Fibroblast of pulmonary artery (primary cell): Measurements from ENCODE around the gene TMEM69.
"Not testable (repeated sequence)": the region's sequence is repeated elsewhere in the genome, so short reads cannot be mapped to it uniquely, and the experiment has no call there.

Experiments
- DNase-seq: peaks from one replicate; pipeline ENCODE4 v3.0.0-alpha.2; 2010; ENCODE audit warnings: low read depth
- H3K4me3 ChIP-seq: replicated peaks from 2 replicates; pipeline ENCODE4 v1.5.1; 2011; ENCODE audit warnings: low read depth, mild to moderate bottlenecking, control low read depth, low read length, moderate library complexity
- TF ChIP-seq, protein P1 (sequence below): IDR thresholded peaks from 2 replicates; pipeline ENCODE4 v1.5.1; 2011; ENCODE audit warnings: mild to moderate bottlenecking, control low read depth, low read length, inconsistent platforms; ENCODE audit errors: missing control alignments

TMEM69 gene

DNA sequence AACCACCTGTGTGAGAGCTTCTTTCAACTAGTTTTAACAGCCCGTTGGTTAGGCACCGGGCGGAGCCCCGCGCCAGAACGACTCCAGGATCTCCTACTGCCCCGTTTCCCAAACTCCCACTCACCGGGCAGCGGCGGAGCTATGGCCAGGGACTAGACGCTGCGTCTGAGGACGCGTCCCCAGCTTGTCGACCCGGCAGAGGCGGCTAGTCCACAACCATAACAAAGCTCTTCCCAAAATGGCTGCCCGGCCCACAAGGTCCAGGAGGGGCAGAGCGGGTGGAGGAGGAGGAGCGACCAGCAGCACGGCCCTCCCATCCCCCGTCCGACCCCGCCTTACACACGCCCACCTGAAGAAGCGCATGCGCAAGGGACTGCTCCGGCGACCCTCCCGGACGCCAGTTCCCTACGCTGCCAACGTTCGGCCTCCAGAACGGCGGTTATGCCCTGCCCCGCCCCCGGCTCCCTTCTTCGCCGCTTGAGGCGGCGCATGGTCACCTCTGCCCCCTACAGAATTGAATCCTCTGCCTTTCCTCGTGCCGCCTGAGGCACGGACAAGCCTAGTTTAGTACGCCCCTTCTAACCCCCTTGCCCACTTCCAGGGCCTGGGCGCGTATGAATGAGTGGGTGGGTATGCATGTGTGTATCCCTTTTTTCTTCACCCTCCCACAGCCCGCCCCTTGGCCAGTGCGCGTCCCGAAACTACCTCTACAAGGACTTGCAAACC, 1.5 kb upstream of the TMEM69 start, which contains the start of gene GPBP1L1:
TSS of gene GPBP1L1 (minus strand) at position 246 of the 726 bp plus-strand sequence. CDS start 27,446 bp downstream, outside the sequence.
- TF ChIP-seq, protein P1, sequence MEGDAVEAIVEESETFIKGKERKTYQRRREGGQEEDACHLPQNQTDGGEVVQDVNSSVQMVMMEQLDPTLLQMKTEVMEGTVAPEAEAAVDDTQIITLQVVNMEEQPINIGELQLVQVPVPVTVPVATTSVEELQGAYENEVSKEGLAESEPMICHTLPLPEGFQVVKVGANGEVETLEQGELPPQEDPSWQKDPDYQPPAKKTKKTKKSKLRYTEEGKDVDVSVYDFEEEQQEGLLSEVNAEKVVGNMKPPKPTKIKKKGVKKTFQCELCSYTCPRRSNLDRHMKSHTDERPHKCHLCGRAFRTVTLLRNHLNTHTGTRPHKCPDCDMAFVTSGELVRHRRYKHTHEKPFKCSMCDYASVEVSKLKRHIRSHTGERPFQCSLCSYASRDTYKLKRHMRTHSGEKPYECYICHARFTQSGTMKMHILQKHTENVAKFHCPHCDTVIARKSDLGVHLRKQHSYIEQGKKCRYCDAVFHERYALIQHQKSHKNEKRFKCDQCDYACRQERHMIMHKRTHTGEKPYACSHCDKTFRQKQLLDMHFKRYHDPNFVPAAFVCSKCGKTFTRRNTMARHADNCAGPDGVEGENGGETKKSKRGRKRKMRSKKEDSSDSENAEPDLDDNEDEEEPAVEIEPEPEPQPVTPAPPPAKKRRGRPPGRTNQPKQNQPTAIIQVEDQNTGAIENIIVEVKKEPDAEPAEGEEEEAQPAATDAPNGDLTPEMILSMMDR, result no peak
- peak; percentile 99 for DNase-seq
- H3K4me3 ChIP-seq, result peak within 1 kb of the TSS; percentile 98

GRCh38 chr1:45687014-45687753, 797 bp upstream of the TMEM69 start:
- TF ChIP-seq, protein P1, result no peak
- peak; percentile 99 for DNase-seq
- peak overlapping the region; percentile 98 for H3K4me3 ChIP-seq

- H3K4me3 ChIP-seq, DNase-seq: not testable (repeated sequence)
Observed at GRCh38 chr1:45693811-45694210, 5.8 kb downstream of the TMEM69 start.

- TF ChIP-seq, protein P1, result no peak
- DNase-seq, result no peak
Observed at GRCh38 chr1:45694823-45695222, 6.8 kb downstream of the TMEM69 start.

DNA sequence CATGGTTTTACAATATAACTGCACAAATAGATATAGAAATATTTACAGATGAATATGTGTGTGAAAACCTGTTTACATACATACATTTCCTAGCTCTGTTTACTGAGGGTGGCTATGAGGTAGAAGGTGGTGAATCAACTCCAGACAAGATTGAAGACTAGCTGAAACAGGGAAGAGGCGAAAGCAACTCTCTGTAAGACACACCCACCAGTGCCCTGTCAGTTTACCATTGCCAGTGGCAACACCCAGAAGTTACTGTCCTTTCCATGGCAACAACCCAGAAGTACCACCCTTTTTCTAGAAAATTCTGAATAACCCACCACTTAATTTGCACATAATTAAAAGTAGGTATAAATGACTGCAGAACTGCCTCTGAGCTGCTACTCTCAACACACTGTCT, 16.7 kb downstream of the TMEM69 start:
- H3K4me3 ChIP-seq, result no peak overlapping the region
- TF ChIP-seq, protein P1, result no peak
- no peak for DNase-seq

More at GRCh38 chr1:45694823-45695222, 6.8 kb downstream of the TMEM69 start:
- no peak overlapping the region for H3K4me3 ChIP-seq

DNA sequence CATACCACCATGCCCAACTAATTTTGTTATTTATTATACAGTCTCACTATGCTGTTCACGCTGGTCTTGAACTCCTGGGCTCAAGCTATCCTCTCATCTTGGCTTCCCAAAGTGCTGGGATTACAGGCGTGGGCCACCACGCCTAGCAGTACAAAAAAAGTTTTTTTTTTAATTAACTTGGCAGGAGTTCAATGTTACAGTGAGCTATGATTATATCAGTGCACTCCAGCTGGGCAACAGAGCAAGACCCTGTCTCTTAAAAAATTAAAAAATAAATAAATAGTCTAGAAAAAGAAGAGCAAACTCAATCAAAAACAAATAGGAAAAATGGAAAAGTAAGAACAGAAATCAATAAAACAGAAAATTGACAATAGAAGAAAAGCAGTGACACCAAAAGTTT, 25.7 kb downstream of the TMEM69 start:
- TF ChIP-seq, protein P1, result no peak
- H3K4me3 ChIP-seq, result no peak overlapping the region
- DNase-seq, result no peak

DNA sequence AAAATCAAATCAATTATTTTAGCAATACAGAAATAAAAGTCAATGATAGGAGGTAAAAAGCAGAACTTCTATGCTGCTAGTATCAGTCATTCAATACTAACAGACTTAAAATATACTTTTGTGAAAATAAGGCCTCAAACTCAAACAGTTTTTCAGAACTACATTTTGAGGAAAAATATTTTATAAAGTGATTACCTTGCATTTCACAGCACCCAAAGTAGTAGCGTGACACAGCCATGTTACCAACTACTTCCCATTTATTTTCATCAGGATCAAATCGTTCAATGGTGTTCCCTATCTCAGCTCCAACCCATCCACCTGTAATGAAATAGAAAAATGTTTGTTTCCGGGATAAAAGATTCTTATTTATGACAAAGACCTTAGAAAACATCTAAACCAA, 28.7 kb downstream of the TMEM69 start:
- TF ChIP-seq, protein P1, result no peak
- no peak overlapping the region for H3K4me3 ChIP-seq
- DNase-seq, result no peak

DNA sequence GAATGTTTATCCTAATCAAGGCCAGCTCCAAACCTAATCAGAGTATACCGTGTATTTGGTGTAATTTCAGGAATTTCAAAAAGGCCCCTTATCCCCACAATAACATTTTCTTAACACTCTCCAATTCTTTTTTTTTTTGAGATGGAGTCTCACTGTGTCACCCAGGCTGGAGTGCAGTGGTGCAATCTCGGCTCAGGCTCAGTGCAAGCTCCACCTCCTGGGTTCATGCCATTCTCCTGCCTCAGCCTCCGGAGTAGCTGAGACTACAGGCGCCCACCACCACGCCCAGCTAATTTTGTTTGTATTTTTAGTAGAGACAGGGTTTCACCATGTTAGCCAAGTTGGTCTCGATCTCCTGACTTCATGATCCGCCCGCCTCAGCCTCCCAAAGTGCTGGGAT, 29.4 kb downstream of the TMEM69 start:
- not testable (repeated sequence) for H3K4me3 ChIP-seq
- DNase-seq, result peak; percentile 21
